Vagina (tissue), 2 donors: ENCODE results near the gene SBK2. TPM values are rescaled to one million over a fixed set of nuclear protein-coding genes. Genes with fewer than 3 reads are reported as not detected.
"Not testable (repeated sequence)": the region's sequence is repeated elsewhere in the genome, so short reads cannot be mapped to it uniquely, and the experiment has no call there.

Experiments used
- DNase-seq, 2 donors: peaks; one replicate each; pipeline ENCODE4 v3.0.0-alpha.2; 2017; ENCODE audit errors: extremely low spot score in 2 of 2
- H3K27ac ChIP-seq: fragments of 200-600 bp; sonication (generic); one replicate; pipeline ENCODE4 v1.5.1; 2019
- H3K27me3 ChIP-seq: fragments of 200-600 bp; sonication (generic); one replicate; pipeline ENCODE4 v1.5.1; 2019
- H3K36me3 ChIP-seq, 2 donors: fragments of 200-600 bp; sonication (generic); one replicate each; pipeline ENCODE4 v1.5.1; 2017 to 2019
- H3K4me1 ChIP-seq: fragments of 200-600 bp; sonication (generic); one replicate; pipeline ENCODE4 v1.5.1; 2019
- H3K4me3 ChIP-seq, 2 donors: fragments of 200-600 bp; sonication (generic); 1 replicate in 1 of 2; 2 replicates in 1 of 2; pipeline ENCODE4 v1.5.1; 2016 to 2019
- H3K9me3 ChIP-seq: fragments of 200-600 bp; sonication (generic); one replicate; pipeline ENCODE4 v1.5.1; 2019
- POLR2A ChIP-seq, 2 donors: fragments of 450-650 bp; IDR thresholded peaks; one replicate each; pipeline ENCODE4 v1.6.1; 2017; ENCODE audit warnings: antibody characterized with exemption in 2 of 2, mild to moderate bottlenecking in 2 of 2, moderate library complexity in 2 of 2
- POLR2AphosphoS5 ChIP-seq, 2 donors: sonication (generic); formaldehyde crosslinking; IDR thresholded peaks; one replicate each; pipeline ENCODE4 v1.9.0; 2017; ENCODE audit warnings: antibody characterized with exemption in 2 of 2, mild to moderate bottlenecking in 2 of 2, low read depth in 1 of 2; ENCODE audit not compliant: insufficient read depth in 1 of 2
- intact Hi-C: fragments of 100-400 bp; cut with DNase I; formaldehyde crosslinking; loops from one replicate; pipeline ENCODE4 v1.15.1; 2023
- total RNA-seq: library from RNA; depleted of rRNA; stranded (reverse); fragments of >200 nt; gene quantifications from one replicate; pipeline ENCODE4 v1.2.3, GENCODE V29; 2016
- TF ChIP-seq, protein P1 (sequence below), 3 experiments: fragments of 450-650 bp in 2 of 3; fragments of 200-600 bp in 1 of 3; sonication (generic) in 1 of 3; IDR thresholded peaks; one replicate each; pipeline ENCODE4 v1.5.1; 2017 to 2019; ENCODE audit warnings: antibody characterized with exemption in 3 of 3, mild to moderate bottlenecking in 2 of 3, moderate library complexity in 2 of 3

The SBK2 gene
- total RNA-seq, 1 donor from 2014 or later, result not detected

DNA sequence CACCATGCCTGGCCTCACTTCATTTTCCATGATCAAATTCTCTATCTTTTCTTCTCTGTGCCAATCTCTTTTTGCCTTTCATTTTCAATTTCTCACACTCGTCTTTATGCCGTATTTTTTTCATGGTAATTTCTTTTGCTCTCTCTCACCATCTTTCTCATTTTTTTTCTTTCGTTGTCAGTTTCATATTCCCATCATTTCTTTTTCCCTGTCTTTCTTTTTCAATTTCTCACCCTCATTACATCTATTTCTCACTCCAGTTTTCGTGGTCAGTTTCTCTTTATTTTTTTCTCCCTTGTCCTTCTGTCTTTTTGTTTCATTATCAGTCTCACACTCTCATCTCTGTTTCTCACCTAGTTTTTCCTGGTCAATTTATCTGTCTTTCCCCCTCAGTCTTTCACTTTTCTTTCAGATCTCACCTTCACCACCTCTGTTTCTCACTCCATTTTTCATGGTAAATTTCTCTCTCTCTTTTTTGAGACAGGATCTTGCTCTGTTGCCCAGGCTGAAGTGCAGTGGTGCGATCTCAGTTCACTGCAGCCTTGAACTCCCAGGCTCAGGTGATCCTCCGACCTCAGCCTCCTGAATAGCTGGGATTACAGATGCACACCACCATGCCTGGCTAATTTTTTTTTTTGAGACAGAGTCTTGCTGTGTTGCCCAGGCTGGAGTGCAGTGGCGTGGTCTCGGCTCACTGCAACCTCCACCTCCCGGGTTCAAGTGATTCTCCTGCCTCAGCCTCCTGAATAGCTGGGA lies 34.6 kb downstream of the SBK2 start:
- TF ChIP-seq POLR2A (IDR thresholded peaks at IDR 0.05) (no peak), POLR2AphosphoS5 (IDR thresholded peaks at IDR 0.05; ENCODE audit: insufficient read depth in 1 of 2, low read depth in 1 of 2) (no peak)
- TF ChIP-seq, protein P1, sequence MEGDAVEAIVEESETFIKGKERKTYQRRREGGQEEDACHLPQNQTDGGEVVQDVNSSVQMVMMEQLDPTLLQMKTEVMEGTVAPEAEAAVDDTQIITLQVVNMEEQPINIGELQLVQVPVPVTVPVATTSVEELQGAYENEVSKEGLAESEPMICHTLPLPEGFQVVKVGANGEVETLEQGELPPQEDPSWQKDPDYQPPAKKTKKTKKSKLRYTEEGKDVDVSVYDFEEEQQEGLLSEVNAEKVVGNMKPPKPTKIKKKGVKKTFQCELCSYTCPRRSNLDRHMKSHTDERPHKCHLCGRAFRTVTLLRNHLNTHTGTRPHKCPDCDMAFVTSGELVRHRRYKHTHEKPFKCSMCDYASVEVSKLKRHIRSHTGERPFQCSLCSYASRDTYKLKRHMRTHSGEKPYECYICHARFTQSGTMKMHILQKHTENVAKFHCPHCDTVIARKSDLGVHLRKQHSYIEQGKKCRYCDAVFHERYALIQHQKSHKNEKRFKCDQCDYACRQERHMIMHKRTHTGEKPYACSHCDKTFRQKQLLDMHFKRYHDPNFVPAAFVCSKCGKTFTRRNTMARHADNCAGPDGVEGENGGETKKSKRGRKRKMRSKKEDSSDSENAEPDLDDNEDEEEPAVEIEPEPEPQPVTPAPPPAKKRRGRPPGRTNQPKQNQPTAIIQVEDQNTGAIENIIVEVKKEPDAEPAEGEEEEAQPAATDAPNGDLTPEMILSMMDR (IDR thresholded peaks at IDR 0.05), result no peak
- intact Hi-C loops, result loop anchor here (5.0 to 10.0 kb wide), 3 partner anchors 35 to 358 kb away; partner anchors contain the start of gene TNNT1
- no peak overlapping the region for H3K27ac ChIP-seq
- no peaks in the 10 kb centered on the region for H3K27me3 ChIP-seq
- H3K4me1 ChIP-seq, result peaks cover 10% of the 10 kb centered on the region
- H3K4me3 ChIP-seq, result no peak overlapping the region
- peaks cover 0 to 9% of the 10 kb centered on the region in 2 donors for H3K36me3 ChIP-seq
- no peak for DNase-seq
- H3K9me3 ChIP-seq, result no peaks in the 10 kb centered on the region

DNA sequence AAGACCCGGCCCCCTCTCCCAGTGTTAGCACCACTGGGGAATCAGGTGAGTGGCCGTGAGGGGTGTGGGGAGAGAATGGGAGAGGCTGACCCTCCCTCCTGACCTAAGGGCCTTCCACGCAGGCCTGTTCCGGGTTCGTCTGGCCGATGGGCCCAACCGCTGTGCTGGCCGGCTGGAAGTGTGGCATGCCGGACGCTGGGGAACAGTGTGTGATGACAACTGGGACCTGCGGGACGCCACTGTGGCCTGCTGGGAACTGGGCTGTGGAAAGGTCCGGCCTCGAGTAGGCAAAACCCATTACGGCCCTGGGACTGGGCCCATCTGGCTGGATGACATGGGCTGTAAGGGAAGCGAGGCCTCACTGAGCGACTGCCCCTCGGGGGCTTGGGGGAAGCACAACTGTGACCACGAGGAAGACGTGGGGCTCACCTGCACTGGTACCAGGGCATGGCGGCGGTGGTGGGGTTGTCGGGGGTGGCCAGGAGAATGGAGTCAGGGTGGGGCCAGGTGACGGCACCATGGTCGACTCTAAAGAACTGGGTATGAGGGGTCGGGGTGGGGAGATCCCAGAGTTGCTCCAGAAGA lies 36.5 kb downstream of the SBK2 start:
- Histone ChIP-seq H3K9me3 (no peaks in the 10 kb centered on the region), H3K36me3 (peaks cover 0 to 9% of the 10 kb centered on the region in 2 donors), H3K4me3 (no peak overlapping the region), H3K27ac (no peak overlapping the region), H3K27me3 (no peaks in the 10 kb centered on the region), H3K4me1 (peaks cover 10% of the 10 kb centered on the region)
- intact Hi-C loops, result loop anchor here (5.0 to 10.0 kb wide), 3 partner anchors 33 to 356 kb away; partner anchors contain the start of gene TNNT1
- DNase-seq, result no peak
- no peak for TF ChIP-seq POLR2AphosphoS5 (IDR thresholded peaks at IDR 0.05; ENCODE audit: insufficient read depth in 1 of 2, low read depth in 1 of 2)
- no peak for TF ChIP-seq POLR2A (IDR thresholded peaks at IDR 0.05)
- TF ChIP-seq, protein P1 (IDR thresholded peaks at IDR 0.05), result no peak

DNA sequence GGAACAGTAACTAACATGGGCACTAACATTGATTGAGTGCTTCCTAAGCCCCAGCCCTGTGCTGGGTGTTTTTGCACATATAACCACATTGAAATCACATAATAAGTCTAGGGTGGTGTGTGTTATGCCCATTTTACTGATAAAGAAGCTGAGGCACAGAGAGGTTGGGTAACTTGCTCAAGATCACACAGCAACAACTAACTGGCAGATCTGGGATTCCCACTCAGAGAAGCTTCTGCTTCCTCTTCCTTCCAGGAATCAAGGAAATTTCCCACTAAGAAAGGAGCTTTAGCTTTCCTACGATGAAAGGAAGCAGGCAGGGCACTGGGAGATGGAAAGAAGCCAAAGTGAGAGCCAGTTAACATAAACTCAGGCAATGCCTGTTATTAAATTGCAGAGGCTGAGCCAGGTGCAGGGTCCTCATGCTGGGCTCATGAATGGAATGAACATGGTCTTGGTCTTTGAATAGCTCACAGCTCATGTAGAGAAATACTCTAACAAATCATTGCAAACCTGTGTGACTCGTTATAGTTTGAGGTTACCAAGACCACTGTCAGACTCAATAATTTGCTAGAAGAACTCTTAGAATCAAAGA lies 38.6 kb downstream of the SBK2 start:
- Histone ChIP-seq H3K27me3 (no peaks in the 10 kb centered on the region), H3K27ac (no peak overlapping the region), H3K4me3 (no peak overlapping the region), H3K9me3 (no peaks in the 10 kb centered on the region), H3K4me1 (peaks cover 12% of the 10 kb centered on the region), H3K36me3 (peaks cover 0 to 9% of the 10 kb centered on the region in 2 donors)
- intact Hi-C loops, result no loop called here
- TF ChIP-seq POLR2AphosphoS5 (IDR thresholded peaks at IDR 0.05; ENCODE audit: insufficient read depth in 1 of 2, low read depth in 1 of 2), result no peak
- TF ChIP-seq, protein P1 (IDR thresholded peaks at IDR 0.05), result no peak
- no peak for DNase-seq

DNA sequence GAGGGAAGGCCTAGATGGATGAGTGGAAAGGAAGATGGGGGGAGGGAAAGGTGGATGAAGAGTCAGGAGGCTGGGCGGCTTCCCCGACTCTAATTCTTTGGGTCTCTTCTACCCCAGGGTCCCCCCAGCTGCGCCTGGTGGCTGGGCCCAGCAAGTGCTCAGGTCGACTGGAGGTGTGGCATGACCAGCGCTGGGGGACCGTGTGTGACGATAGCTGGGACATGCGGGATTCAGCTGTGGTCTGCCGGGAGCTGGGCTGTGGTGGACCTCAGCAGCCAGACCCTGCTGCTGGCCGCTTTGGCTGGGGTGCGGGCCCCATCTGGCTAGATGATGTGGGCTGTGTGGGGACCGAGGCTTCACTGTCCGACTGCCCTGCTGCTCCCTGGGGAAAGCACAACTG lies 39.2 kb downstream of the SBK2 start:
- TF ChIP-seq, protein P1 (IDR thresholded peaks at IDR 0.05), result no peak
- TF ChIP-seq POLR2AphosphoS5 (IDR thresholded peaks at IDR 0.05; ENCODE audit: insufficient read depth in 1 of 2, low read depth in 1 of 2) (no peak), POLR2A (IDR thresholded peaks at IDR 0.05) (no peak)
- intact Hi-C loops, result no loop called here
- H3K27ac ChIP-seq, result no peak overlapping the region

DNA sequence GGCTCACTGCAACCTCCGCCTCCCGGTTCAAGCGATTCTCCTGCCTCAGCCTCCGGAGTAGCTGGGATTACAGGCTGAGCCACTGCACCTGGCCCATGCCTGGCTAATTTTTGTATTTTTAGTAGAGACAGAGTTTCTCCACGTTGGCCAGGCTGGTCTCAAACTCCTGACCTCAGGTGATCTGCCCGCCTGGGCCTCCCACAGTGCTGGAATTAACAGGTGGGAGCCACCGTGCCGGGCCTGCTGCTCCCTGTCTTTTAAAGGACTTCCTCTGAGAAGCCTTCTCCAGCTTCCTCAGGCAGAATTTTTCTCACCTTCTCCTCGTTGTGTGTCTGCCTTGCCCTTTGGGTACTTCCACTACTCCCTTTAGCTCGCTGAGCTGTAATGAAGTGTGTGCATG lies 40.1 kb downstream of the SBK2 start:
- H3K36me3 ChIP-seq, DNase-seq, H3K9me3 ChIP-seq, H3K4me3 ChIP-seq, intact Hi-C loops, H3K27me3 ChIP-seq, H3K27ac ChIP-seq: not testable (repeated sequence)
- peaks cover 25% of the 10 kb centered on the region for H3K4me1 ChIP-seq

More for the DNA sequence above, 39.2 kb downstream of the SBK2 start:
- H3K27me3 ChIP-seq, result no peaks in the 10 kb centered on the region
- DNase-seq, result no peak
- peaks cover 15% of the 10 kb centered on the region for H3K4me1 ChIP-seq
- H3K9me3 ChIP-seq, result no peaks in the 10 kb centered on the region
- H3K36me3 ChIP-seq, result peaks cover 0 to 9% of the 10 kb centered on the region in 2 donors
- no peak overlapping the region for H3K4me3 ChIP-seq
